Activated CD8-positive, alpha-beta memory T cell treated with anti-CD3 and anti-CD28 coated beads, Interleukin-2, amount 50 U/mL, for 1 hour (primary cell): ENCODE results near the gene WNT1.

ENCODE experiments used
- DNase-seq: peaks from one replicate; pipeline ENCODE4 v3.0.0-alpha.2; 2020; ENCODE audit errors: extremely low read depth

WNT1 gene

DNA sequence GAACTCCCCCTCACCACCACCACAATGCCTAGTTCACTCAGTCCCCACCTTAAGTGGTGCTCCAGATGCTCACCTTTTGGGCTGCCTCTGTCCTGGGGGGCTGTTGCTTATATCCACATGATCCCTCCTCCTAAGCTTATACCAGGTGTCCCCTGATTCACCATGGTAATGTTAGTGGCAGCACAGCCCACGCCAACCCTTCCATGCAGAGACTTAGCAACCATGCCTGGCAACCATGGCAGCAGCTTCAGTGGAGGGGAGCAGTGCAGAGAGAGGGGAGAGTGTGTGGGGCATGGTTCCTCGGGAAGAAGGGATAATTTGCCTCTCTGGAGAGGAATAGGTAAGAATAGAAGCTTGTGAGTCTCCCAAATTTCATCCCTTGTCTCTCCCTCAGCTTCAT, 22.2 kb downstream of the WNT1 start:
- DNase-seq = no peak

DNA sequence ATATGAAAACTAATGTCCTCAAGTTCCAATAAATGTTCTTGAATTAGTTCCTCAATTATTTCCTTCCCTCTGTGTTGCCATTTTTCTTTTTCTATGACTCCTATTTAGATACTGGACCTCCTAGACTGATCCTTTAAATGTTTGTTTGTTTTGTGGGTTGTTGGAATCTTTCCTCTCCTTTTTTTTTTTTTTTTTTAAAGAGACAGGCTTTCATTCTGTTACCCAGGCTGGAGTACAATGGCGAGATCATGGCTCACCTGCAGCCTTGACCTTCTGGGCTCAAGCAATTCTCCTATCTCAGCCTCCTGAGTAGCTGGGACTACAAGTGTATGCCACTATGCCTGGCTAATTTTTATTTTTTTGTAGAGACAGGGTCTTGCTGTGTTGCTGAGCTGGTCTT, 30.8 kb downstream of the WNT1 start:
- DNase-seq = no peak

DNA sequence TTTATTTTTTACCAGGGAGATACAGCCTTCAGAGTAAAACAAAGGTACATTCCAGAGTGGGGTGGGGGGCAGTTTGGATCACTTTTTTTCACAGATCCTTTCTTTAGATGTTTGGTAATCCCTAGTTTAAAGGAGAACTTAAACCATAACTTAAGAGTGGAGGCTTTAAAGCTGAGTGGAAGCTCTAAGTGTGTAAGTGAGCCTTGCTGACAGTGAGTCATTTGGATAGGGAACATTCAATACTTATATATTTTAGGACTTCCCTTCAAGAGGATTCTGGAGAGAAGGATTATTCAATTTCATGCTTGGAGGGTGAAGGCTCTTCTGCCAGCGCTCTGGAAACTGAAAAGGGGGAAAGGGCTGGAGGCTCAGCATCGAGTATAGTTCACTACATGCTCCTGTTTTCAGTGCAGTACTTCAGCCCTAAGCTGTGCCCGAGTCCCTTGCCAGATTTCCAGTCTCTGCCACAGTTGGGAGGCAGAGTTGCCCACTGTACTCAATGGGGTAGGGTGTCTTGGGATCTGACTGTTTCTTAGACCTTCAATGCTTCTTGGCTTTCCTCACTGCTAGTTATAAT, 32.1 kb downstream of the WNT1 start:
- DNase-seq = no peak

GRCh38 chr12:49012739-49013138, 34.6 kb downstream of the WNT1 start:
- DNase-seq = no peak

DNA sequence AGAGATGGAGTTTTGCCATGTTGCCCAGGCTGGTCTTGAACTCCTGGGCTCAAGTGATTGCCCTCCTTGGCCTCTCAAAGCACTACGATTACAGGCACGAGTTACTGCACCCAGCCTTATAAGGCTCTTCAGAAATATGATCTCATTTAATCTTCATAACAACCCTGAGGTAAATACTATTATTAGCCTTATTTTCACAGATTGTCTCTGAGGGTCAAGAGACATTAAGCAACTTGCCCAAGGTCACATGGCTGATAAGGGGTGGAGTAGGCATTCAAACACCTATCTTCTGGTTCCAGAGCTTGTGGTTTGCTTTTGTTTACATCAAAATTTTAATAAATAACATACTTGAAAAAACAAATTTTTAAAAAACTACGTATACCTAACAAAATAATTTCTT, 35.3 kb downstream of the WNT1 start:
- DNase-seq = no peak

GRCh38 chr12:49014547-49014946, 36.4 kb downstream of the WNT1 start:
- DNase-seq = no peak

DNA sequence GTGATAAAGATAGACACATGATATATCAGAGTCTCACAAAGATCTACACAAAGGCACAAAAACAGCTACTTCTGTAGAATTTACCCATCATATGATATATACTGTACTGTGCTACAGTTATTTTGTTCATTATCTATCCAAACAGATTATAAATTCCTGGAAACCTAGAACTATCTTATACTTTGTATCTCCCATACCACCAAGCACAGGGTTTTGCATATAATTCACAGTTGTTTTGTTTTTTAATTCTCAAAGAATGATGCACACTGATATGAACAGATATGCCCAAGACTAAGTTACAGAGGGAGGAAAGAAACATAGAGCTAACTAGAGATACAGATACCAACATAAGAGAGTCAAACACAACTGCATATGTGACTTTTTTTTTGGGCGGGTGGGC, 37.1 kb downstream of the WNT1 start:
- no peak for DNase-seq

GRCh38 chr12:49017891-49018260, 39.8 kb downstream of the WNT1 start:
- DNase-seq = no peak

- DNase-seq = peak; percentile 93
Measured at GRCh38 chr12:49018261-49019119, 40.4 kb downstream of the WNT1 start, which contains the start of gene PRKAG1. TSS of gene PRKAG1 (minus strand) at chr12:49018776. CDS start at chr12:49018740, 36 bp downstream.

- DNase-seq = no peak
Measured at GRCh38 chr12:49019120-49019430, 41.0 kb downstream of the WNT1 start.

- DNase-seq = no peak
Measured at GRCh38 chr12:49019443-49020324, 41.6 kb downstream of the WNT1 start.

DNA sequence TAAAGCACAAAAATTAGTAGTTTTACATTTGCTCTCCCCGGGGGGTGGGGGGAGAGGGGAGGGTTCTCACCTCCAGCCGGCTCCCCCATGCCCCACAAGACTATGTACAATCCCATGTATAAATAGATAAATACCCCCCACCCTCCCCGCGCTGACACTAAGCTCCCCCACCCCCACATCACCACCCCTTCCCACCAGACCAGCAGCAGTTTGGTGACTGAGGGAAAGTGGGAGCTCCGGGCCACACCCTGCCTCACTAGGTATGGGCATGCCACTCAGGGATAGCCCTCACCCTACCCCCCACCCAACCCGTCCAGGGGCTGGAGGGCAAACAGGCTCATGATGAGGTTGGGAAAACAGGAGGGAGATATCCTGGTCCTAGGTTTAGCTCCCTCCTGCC, 42.3 kb downstream of the WNT1 start:
- DNase-seq = no peak

- DNase-seq = no peak
Measured at GRCh38 chr12:49021292-49021915, 43.3 kb downstream of the WNT1 start.

DNA sequence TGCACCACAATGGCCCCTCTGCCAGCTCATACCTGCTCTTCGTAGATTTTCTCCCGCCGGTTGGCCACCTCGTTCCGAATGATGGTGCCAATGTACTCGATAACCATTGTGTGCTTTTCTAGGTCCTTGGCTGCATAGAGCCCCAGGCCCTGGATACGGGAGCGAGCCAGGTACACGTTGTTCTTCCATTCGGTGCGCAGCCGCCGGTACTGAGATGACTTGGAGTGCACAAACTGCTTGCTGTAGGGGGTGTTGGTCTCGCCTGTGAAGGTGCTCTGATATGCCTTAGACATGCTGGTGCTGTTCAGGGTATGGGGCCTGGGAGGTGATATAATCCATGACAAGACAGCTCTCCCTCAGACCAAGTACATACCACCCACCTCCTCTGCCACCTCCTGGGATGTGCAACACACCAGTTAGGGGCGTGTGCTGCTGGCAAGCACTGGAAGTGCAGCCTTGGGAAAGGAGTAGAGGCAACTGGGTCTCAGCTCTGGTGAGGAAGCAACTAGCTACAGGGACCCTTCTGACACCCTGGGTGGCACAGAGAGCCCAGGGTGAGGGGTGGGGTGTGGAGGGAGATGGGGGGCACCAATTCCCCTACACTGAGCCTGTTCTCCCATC, 44.5 kb downstream of the WNT1 start:
- DNase-seq = no peak

DNA sequence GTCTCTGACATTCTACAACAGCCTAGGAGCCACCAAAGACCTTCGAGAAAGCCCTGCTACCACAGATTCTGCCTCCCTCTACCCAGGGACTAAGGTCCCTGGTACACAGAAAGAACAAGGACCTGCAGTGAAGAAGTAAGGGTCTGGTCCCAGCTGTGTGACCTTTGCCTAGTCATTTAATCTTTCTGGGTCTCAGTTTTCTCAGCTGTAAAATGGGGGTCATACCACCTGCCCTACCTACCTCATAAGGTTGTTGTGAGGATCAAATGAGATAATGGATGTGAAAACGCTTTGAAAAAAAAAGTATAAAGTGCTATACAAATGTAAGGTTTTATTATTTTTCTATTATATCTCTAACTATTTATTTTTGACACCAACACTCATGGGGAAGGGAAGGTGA, 45.7 kb downstream of the WNT1 start:
- DNase-seq = no peak

GRCh38 chr12:49024543-49024942, 46.4 kb downstream of the WNT1 start:
- DNase-seq = no peak

DNA sequence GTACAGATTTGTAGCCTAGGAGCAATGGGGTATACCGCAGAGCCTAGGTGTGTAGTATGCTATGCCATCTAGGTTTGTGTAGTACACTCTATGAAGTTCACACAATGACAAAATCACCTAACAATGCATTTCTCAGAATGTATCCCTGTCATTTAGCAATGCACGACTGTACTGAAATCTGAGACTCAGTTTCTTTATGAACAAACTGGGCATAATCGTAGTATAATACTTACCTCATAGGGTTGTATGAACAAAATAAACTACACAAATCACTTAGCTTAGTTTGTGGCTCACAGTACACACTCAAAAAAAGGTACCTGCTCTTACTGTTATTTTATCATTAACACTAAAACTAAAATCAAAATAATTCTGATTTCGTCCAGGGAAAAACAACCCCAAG, 47.3 kb downstream of the WNT1 start:
- DNase-seq = no peak

DNA sequence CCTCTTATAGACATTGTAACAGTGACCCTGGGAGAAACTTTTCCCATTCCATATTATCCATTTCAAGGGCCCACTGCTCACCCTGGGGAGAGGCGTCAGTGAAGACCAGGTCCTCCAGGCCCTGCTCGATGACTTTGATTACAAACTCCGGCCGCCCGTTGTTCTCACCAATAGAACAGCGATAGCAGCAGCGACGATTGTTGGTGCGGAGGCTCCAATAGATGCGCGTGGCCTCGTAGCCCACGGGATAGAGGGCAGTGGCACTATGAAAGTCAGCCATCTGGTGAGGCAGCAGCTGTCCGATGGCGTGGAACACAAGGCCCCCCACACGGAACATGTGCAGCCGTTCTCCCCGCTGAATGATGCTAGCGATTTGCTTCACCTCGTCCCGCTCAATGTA, 48.0 kb downstream of the WNT1 start:
- no peak for DNase-seq

DNA sequence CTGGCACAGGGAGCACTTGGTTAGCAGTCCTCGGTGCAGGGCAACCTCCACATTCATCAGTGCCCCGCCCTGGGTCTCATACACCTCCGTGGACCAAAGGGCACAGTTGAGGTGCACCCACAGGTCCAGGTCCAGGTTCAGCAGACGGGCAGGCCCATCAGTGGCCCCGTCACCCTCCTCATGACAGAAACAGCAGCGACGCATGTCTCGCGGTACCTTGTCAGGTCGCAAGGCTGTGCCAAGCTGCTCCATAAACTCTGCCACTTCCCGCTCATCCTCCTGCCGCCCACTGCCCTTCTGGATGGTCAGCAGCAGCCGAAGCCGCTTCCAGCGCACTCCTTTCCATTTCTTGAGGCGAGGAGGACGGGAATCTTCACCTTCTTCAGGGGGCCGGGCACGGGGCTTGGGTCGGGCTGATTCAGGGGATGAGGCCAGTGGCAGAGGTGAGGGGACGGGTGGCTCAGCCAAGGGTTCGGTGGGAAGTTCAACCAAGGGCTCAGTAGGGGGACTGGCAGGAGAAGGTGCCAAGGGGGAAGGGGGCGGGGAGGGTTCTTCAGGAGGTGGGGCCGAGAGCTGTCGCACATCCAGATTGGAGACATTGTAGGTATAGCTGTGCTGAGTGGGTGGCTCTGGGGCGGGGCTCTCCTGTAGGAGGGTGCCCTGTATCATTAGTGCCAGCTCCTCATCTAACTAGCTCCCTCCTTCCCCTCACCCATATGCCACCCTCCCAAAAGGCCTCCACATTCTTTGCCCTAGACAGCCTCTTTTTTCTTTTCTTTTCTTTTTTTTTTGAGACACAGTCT, 48.8 kb downstream of the WNT1 start:
- DNase-seq = no peak

- no peak for DNase-seq
Measured at GRCh38 chr12:49027846-49028555, 49.9 kb downstream of the WNT1 start.
